ENCODE data around the gene ATP13A5.

DNA sequence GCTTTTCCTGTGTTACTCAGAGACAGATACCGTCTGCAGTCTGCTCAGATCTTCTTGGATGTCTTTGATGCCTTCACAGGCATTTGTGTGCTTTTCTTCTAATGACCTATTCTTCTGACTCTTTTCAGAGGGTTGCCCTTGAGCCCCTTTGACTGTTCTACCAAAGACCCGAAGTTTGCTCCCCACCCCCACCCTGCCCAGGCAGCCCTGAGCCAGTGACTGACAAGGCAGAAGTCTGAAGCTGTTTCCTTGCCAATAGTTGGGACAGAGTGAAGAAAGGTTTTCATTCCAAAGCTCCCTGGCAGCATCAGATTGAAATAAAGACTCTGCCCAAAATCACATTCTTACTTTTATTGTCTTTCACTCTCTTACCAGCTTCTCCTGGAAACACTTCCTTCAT is 9.0 kb upstream of the ATP13A5 start:
- TF ChIP-seq MAFK (IDR thresholded peaks at IDR 0.05; ENCODE audit: low read depth, low read length) (no peak), SIRT6 (IDR thresholded peaks at IDR 0.05; ENCODE audit: low read length) (no peak), TEAD4 (IDR thresholded peaks at IDR 0.05; ENCODE audit: low read depth, low read length) (no peak), POLR2AphosphoS5 (IDR thresholded peaks at IDR 0.05; ENCODE audit: low read depth, low read length) (no peak), MAX (IDR thresholded peaks at IDR 0.05) (no peak)
- TF ChIP-seq, protein P1, sequence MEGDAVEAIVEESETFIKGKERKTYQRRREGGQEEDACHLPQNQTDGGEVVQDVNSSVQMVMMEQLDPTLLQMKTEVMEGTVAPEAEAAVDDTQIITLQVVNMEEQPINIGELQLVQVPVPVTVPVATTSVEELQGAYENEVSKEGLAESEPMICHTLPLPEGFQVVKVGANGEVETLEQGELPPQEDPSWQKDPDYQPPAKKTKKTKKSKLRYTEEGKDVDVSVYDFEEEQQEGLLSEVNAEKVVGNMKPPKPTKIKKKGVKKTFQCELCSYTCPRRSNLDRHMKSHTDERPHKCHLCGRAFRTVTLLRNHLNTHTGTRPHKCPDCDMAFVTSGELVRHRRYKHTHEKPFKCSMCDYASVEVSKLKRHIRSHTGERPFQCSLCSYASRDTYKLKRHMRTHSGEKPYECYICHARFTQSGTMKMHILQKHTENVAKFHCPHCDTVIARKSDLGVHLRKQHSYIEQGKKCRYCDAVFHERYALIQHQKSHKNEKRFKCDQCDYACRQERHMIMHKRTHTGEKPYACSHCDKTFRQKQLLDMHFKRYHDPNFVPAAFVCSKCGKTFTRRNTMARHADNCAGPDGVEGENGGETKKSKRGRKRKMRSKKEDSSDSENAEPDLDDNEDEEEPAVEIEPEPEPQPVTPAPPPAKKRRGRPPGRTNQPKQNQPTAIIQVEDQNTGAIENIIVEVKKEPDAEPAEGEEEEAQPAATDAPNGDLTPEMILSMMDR (IDR thresholded peaks at IDR 0.05; ENCODE audit: control extremely low read depth in 1 of 3, insufficient read depth in 1 of 3, low read depth in 1 of 3, low read length in 3 of 3): no peak
